Heart right ventricle (tissue), 16 donors: ENCODE measurements around the gene PLRG1. TPM values are rescaled to one million over a fixed set of nuclear protein-coding genes. Genes with fewer than 3 reads are reported as not detected.

ENCODE experiments used
- ATAC-seq, 8 donors: fragments of 200-7000 bp; cut with Tn5 transposase; one replicate each; pipeline ENCODE4 v1.9.1; 2020; ENCODE audit warnings: mild to moderate bottlenecking in 8 of 8, moderate library complexity in 8 of 8, moderate number of reproducible peaks in 1 of 8
- DNase-seq, 2 donors: peaks; one replicate each; pipeline ENCODE4 v3.0.0-alpha.2; 2020
- H3K27ac ChIP-seq, 10 donors: fragments of 200-600 bp; sonication (generic) in 2 of 10; one replicate each; pipeline versions ENCODE4 v1.5.0 to v1.8.0; 2020 to 2022; ENCODE audit warnings: mild to moderate bottlenecking in 3 of 10
- H3K27me3 ChIP-seq, 7 donors: fragments of 200-600 bp; one replicate each; pipeline ENCODE4 v1.8.0; 2021 to 2022; ENCODE audit warnings: mild to moderate bottlenecking in 2 of 7
- H3K36me3 ChIP-seq, 9 donors: fragments of 200-600 bp; sonication (generic) in 1 of 9; one replicate each; pipeline versions ENCODE4 v1.5.0 to v1.8.0; 2020 to 2022; ENCODE audit warnings: mild to moderate bottlenecking in 2 of 9
- H3K4me1 ChIP-seq, 9 donors: fragments of 200-600 bp; sonication (generic) in 1 of 9; one replicate each; pipeline versions ENCODE4 v1.5.0 to v1.8.0; 2020 to 2022; ENCODE audit warnings: mild to moderate bottlenecking in 4 of 9
- H3K4me3 ChIP-seq, 10 donors: fragments of 200-600 bp; sonication (generic) in 2 of 10; one replicate each; pipeline versions ENCODE4 v1.5.0 to v1.8.0; 2020 to 2022; ENCODE audit warnings: mild to moderate bottlenecking in 7 of 10, moderate library complexity in 2 of 10
- H3K9me3 ChIP-seq, 11 donors: fragments of 200-600 bp in 10 of 11; sonication (generic) in 2 of 11; one replicate each; pipeline versions ENCODE4 v1.5.0 to v1.8.0; 2013 to 2022; ENCODE audit warnings: mild to moderate bottlenecking in 2 of 11, control low read depth in 1 of 11, moderate library complexity in 1 of 11
- CTCF ChIP-seq, 9 donors: fragments of 200-600 bp; sonication (generic) in 2 of 9; IDR thresholded peaks; one replicate each; pipeline versions ENCODE4 v1.5.0 to v1.8.0; 2021 to 2022; ENCODE audit warnings: antibody characterized with exemption in 9 of 9, mild to moderate bottlenecking in 5 of 9, moderate library complexity in 1 of 9
- WGBS, 2 donors: extraction: QIAGEN DNeasy Blood & Tissue Kit; methylation state at CpG; one replicate each; pipeline ENCODE4 v1.1.7; 2013; ENCODE audit warnings: inconsistent platforms in 1 of 2; 5-methylcytosine and 5-hydroxymethylcytosine counted together
- intact Hi-C, 10 donors: fragments of 100-400 bp; cut with DNase I; formaldehyde crosslinking; loops; one replicate each; pipeline versions ENCODE4 v1.11.1 to v1.14.2; 2022
- polyA plus RNA-seq, 2 donors: library from polyadenylated mRNA; stranded (reverse); fragments of 200-250 nt; gene quantifications; one replicate each; pipeline ENCODE4 v1.2.3, GENCODE V29; 2013
- total RNA-seq, 10 donors: library from RNA; stranded (reverse); fragmentation: NEBNext Ultra II Directional in 3 of 10; extraction: Animal tissue kit (Norgen Biotek cat#: 25700) in 3 of 10; gene quantifications; one replicate each; pipeline versions ENCODE4 v1.2.1 to v1.2.4, GENCODE V29; 2021 to 2023
- donor health status: Arrhythmogenic right ventricular cardiomyopathy.
- donor health status: ischemic (EF 13 %, LVEDD 7.1; RV severe dilation, severe dysfunction).
- donor health status: healthy with polysubstance abuse.
- donor health status: DM: no; HTN: yes; CAD: no.
- donor health status: DM: no; HTN: no; CAD: no.
- donor health status: ischemic (EF 25% LVEDD 6.9; RV normal size, moderate dysfunction).
- donor health status: ischemic (EF 25% LVEDD 5.7; RV mildly dilated, moderate dysfunction).
- donor health status: healthy.
- donor health status: DM: yes; HTN: yes; CAD: no.
- donor health status: Ischemic cardiomyopathy.
- donor health status: ischemic (EF 35%, LVEDD 5.7; RV mildly dilated, moderate dysfunction).
- donor health status: nonischemic (EF 11% LVEDD 7.7; RV severe dilation, severe dysfunction).
- donor health status: DM: yes; HTN: yes; CAD: no.
- donor health status: PGD.
- donor health status: ischemic (EF 29% LVEDD 5.4; RV normal size, mild dysfunction).
- donor health status: nonischemic (EF 23%, LVEDD 6.1; RV moderate dilation, normal function).

The PLRG1 gene
- total and polyA plus RNA-seq, 12 donors: 33.4 to 49.1 (median 41.4) TPM

GRCh38 chr4:154526151-154526550 is 24.0 kb downstream of the PLRG1 start:
- Histone ChIP-seq H3K27ac (no peak overlapping the region), H3K9me3 (no peaks in the 10 kb centered on the region), H3K27me3 (peaks cover 0 to 14% (median 5%) of the 10 kb centered on the region in 7 donors), H3K4me3 (no peak overlapping the region), H3K4me1 (peaks cover 0 to 4% (median 0%) of the 10 kb centered on the region in 9 donors), H3K36me3 (no peaks in the 10 kb centered on the region)
- 61 to 74% methylated on average over 2 of the region's 2 CpGs for WGBS, 2 donors
- ATAC-seq: no peak
- DNase-seq: no peak
- no peak for TF ChIP-seq CTCF (IDR thresholded peaks at IDR 0.05)
- intact Hi-C loops: no loop called here

GRCh38 chr4:154521607-154522006 is 28.6 kb downstream of the PLRG1 start:
- Histone ChIP-seq H3K27ac (no peak overlapping the region), H3K27me3 (peaks cover 0 to 10% (median 5%) of the 10 kb centered on the region in 7 donors), H3K4me3 (no peak overlapping the region), H3K9me3 (no peaks in the 10 kb centered on the region), H3K36me3 (no peaks in the 10 kb centered on the region), H3K4me1 (no peaks in the 10 kb centered on the region)
- no peak for ATAC-seq
- no peak for DNase-seq
- intact Hi-C loops: no loop called here
- TF ChIP-seq CTCF (IDR thresholded peaks at IDR 0.05): no peak

- Histone ChIP-seq H3K9me3 (no peaks in the 10 kb centered on the region), H3K27ac (no peak overlapping the region), H3K4me3 (no peak overlapping the region), H3K4me1 (no peaks in the 10 kb centered on the region), H3K27me3 (peaks cover 0 to 26% (median 12%) of the 10 kb centered on the region in 7 donors), H3K36me3 (no peaks in the 10 kb centered on the region)
- intact Hi-C loops: no loop called here
- 32 to 35% methylated on average over 4 of the region's 4 CpGs for WGBS, 2 donors
- ATAC-seq (no peak), DNase-seq (no peak)
- no peak for TF ChIP-seq CTCF (IDR thresholded peaks at IDR 0.05)
Measured at GRCh38 chr4:154519214-154519613, 31.0 kb downstream of the PLRG1 start.

- WGBS, 2 donors: 65 to 68% methylated on average over 4 of the region's 4 CpGs
- Histone ChIP-seq H3K4me1 (no peaks in the 10 kb centered on the region), H3K4me3 (no peak overlapping the region), H3K36me3 (no peaks in the 10 kb centered on the region), H3K9me3 (no peaks in the 10 kb centered on the region), H3K27me3 (peaks cover 0 to 28% (median 17%) of the 10 kb centered on the region in 7 donors), H3K27ac (no peak overlapping the region)
- ATAC-seq (no peak), DNase-seq (no peak)
- intact Hi-C loops: no loop called here
- no peak for TF ChIP-seq CTCF (IDR thresholded peaks at IDR 0.05)
Measured at GRCh38 chr4:154517591-154517990, 32.6 kb downstream of the PLRG1 start.
